NCI-H524 (cell line): ENCODE results near the gene PLCXD3.
"Not testable (repeated sequence)": the region's sequence is repeated elsewhere in the genome, so short reads cannot be mapped to it uniquely, and the experiment has no call there.

Source experiments
- DNase-seq, 2 experiments: peaks; one replicate each; lab custom pipeline; 2025; lab: John Stamatoyannopoulos, UW

Gene PLCXD3

GRCh38 chr5:41485533-41485932 lies 24.9 kb downstream of the PLCXD3 start:
- DNase-seq, result no peak

DNA sequence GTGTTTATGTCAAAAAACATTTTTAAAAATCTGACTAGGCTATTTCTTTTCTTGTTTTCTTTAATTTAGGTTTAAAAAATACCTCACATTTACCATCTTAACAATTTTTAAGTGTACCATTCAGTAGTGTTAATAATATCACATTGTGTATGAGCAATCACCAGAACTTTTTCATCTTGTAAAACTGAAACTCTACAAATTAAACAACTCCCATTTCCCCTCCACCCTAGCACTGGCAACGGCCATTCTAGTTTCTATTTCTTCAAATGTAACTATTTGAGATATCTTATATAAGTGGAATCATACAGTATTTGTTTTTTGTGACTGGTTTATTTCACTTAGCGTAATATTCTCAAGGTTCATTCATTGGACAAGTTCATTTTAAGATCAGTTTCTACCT lies 27.7 kb downstream of the PLCXD3 start:
- no peak for DNase-seq

DNA sequence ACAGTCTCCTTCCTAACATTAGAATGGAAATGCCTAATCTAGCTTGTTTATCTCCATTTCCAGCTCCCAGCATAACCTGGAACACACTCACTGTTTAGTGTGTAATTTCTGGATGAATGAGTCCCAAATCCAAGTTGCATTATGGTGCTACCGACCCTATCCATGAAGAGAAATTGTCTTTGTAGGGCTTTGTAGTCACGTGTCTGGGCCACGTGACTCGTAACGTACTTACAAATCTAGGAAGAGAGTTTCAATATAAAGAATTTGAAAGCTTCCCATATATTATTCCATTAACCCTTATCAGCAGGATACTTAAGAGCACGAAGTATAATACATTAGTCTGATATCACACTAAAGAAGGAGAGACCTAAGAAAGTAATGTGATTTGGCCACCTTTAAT lies 28.2 kb downstream of the PLCXD3 start:
- no peak for DNase-seq

- DNase-seq, result not testable (repeated sequence)
Observed at GRCh38 chr5:41471571-41472208, 38.7 kb downstream of the PLCXD3 start.

DNA sequence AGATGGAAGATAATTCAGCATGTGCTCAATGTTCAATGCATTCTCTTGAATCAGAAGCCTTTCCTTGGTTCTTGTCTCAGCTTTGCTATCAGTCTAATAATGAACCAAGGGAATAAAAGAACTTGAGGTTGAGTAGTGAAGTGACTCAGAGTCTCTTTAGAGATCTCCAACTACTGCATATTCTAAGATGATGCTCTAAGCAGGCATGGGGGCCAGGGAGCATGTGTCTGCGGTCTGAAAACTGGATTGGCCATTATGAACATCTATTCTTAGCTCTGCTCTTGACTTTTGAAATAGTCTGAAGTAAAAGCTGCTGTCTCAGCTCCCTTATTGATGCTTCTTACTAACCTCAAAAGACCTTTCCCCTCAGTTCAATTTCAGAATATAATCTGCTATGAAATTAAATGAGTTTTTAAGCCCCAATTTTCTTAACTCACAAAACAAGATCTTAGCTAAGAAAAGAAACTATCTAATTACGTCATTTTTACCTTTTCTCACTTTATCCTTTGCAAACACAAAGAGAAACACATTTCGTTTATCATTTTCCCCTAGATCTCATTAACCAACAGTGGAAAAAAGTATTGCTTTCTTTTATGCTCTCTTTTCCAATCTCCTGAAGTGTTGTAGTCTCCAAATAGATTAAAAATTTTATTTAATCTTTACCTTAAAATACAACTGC lies 44.8 kb downstream of the PLCXD3 start:
- DNase-seq, result no peak

GRCh38 chr5:41459557-41459956 lies 50.8 kb downstream of the PLCXD3 start:
- no peak for DNase-seq

- no peak for DNase-seq
Observed at GRCh38 chr5:41457094-41457493, 53.3 kb downstream of the PLCXD3 start.

DNA sequence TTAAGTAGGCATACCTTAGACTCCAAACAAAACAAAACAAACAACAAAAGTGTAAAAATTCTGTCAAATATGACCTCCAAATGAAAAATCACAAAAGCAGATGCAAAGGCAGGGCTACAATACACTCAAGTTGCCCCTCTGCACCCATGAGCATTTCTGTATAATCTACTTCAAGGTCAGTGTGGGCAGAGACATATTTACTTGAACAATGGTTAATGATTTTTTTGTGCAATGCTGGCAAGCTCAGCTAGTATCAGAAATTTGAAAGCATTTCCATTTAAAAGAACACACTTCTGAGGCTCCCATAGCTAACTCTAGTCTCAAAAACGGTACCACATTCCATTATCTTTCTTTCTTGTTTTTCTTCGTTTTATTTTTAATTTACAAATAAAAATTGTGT lies 57.9 kb downstream of the PLCXD3 start:
- no peak for DNase-seq

- no peak for DNase-seq
Observed at GRCh38 chr5:41447650-41448510, 62.5 kb downstream of the PLCXD3 start.

GRCh38 chr5:41445937-41446563 lies 64.4 kb downstream of the PLCXD3 start:
- no peak for DNase-seq

GRCh38 chr5:41435276-41435675 lies 75.1 kb downstream of the PLCXD3 start:
- DNase-seq, result no peak

- DNase-seq, result peak in 1 of 2 experiments; percentile 11
Observed at GRCh38 chr5:41433552-41434181, 76.7 kb downstream of the PLCXD3 start.

GRCh38 chr5:41432481-41433253 lies 77.7 kb downstream of the PLCXD3 start:
- DNase-seq, result no peak

GRCh38 chr5:41427505-41427904 lies 82.9 kb downstream of the PLCXD3 start:
- no peak for DNase-seq

- DNase-seq, result no peak
Observed at GRCh38 chr5:41425736-41426135, 84.7 kb downstream of the PLCXD3 start.

GRCh38 chr5:41420492-41421067 lies 89.8 kb downstream of the PLCXD3 start:
- DNase-seq, result no peak

DNA sequence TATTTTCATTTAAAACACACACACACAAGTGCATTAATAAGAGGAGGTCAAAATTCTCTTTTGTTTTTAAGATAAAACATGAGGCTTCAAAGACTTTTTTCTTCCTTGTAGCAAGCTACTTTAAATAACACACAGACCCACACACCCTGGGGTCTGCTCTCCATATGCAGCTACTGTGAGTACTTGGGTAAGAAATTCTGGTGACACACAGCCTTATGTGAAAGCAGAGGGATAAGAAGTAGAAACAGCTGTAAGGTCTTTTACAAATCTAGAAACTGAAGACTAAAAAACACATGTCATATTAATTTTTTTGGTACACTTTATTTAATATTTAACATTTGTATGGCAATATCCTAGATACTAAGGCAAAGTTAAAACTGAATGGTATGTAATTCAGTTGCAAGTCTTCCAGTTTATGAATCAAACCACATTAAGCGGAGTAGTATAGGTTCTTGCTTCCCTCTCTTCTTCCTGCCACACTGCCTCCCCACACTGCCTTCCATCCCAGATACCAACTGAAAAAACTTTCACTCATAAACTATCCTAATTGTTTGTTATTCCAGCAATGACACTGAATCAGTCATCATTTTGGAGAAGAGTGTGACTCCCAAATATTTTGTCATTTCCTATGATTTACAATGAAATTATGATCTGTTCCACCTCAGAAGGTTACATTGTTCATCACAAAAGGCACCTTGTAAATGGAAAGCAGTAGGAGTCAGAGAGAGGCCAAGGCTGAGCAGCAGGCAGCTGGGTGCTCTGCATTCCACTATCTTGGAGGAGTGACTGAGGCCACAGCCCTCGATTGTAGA lies 92.0 kb downstream of the PLCXD3 start:
- no peak for DNase-seq

GRCh38 chr5:41416336-41416735 lies 94.1 kb downstream of the PLCXD3 start:
- no peak for DNase-seq

- DNase-seq, result no peak
Observed at GRCh38 chr5:41415242-41415641, 95.2 kb downstream of the PLCXD3 start.

GRCh38 chr5:41414598-41414997 lies 95.8 kb downstream of the PLCXD3 start:
- no peak for DNase-seq
